Left ventricle myocardium inferior (tissue), 1 donor: ENCODE measurements around the gene PTPN23. TPM values are rescaled to one million over a fixed set of nuclear protein-coding genes. Genes with fewer than 3 reads are reported as not detected.

Experiments
- DNase-seq: peaks from one replicate; pipeline ENCODE4 v3.0.0-alpha.2; 2020
- H3K27ac ChIP-seq: fragments of 200-600 bp; replicated peaks from 2 replicates; pipeline ENCODE4 v1.8.0; 2021
- H3K27me3 ChIP-seq: fragments of 200-600 bp; 2 replicates; pipeline ENCODE4 v1.8.0; 2021; ENCODE audit warnings: low read depth
- H3K36me3 ChIP-seq: fragments of 200-600 bp; 2 replicates; pipeline ENCODE4 v1.8.0; 2021
- H3K4me1 ChIP-seq: fragments of 200-600 bp; 2 replicates; pipeline ENCODE4 v1.8.0; 2021
- H3K4me3 ChIP-seq: fragments of 200-600 bp; 2 replicates; pipeline ENCODE4 v1.8.0; 2021; ENCODE audit warnings: mild to moderate bottlenecking, moderate library complexity
- H3K9me3 ChIP-seq: fragments of 200-600 bp; replicated peaks from 2 replicates; pipeline ENCODE4 v1.8.0; 2021
- CTCF ChIP-seq: fragments of 200-600 bp; IDR thresholded peaks from 2 replicates; pipeline ENCODE4 v1.8.0; 2021; ENCODE audit warnings: antibody characterized with exemption, mild to moderate bottlenecking, borderline replicate concordance
- intact Hi-C: fragments of 100-400 bp; cut with micrococcal nuclease; formaldehyde crosslinking; loops from one replicate; pipeline ENCODE4 v1.11.0; 2022
- total RNA-seq: library from RNA; stranded (reverse); fragmentation: NEBNext Ultra II Directional; extraction: Animal tissue kit (Norgen Biotek cat#: 25700); gene quantifications from one replicate; pipeline ENCODE4 v1.2.1, GENCODE V29; 2021
- donor health status: DM: no; HTN: yes; CAD: no; lungs with severe emphysema.

Gene PTPN23
- total RNA-seq, 1 donor from 2014 or later, result 20.0 TPM

GRCh38 chr3:47427866-47428265, 47.0 kb downstream of the PTPN23 start:
- Histone ChIP-seq H3K4me3 (no peak overlapping the region), H3K27ac (no peak overlapping the region), H3K36me3 (peaks cover 69% of the 10 kb centered on the region), H3K27me3 (no peaks in the 10 kb centered on the region), H3K9me3 (no peaks in the 10 kb centered on the region), H3K4me1 (peaks cover 9% of the 10 kb centered on the region)
- intact Hi-C loops, result no loop called here
- DNase-seq, result no peak
- no peak for TF ChIP-seq CTCF

GRCh38 chr3:47428662-47429061, 47.8 kb downstream of the PTPN23 start:
- TF ChIP-seq CTCF, result no peak
- Histone ChIP-seq H3K36me3 (peaks cover 77% of the 10 kb centered on the region), H3K27me3 (no peaks in the 10 kb centered on the region), H3K4me1 (peaks cover 5% of the 10 kb centered on the region), H3K27ac (no peak overlapping the region), H3K9me3 (no peaks in the 10 kb centered on the region), H3K4me3 (no peak overlapping the region)
- DNase-seq, result no peak
- intact Hi-C loops, result no loop called here

- no peak overlapping the region for H3K27ac ChIP-seq
- H3K27me3 ChIP-seq, result no peaks in the 10 kb centered on the region
- H3K4me1 ChIP-seq, result peaks cover 5% of the 10 kb centered on the region
- no peak for TF ChIP-seq CTCF
- intact Hi-C loops, result no loop called here
- DNase-seq, result no peak
- no peak overlapping the region for H3K4me3 ChIP-seq
- no peaks in the 10 kb centered on the region for H3K9me3 ChIP-seq
- peaks cover 83% of the 10 kb centered on the region for H3K36me3 ChIP-seq
Observed at GRCh38 chr3:47429476-47430270, 48.9 kb downstream of the PTPN23 start.

GRCh38 chr3:47430606-47431005, 49.8 kb downstream of the PTPN23 start:
- no peaks in the 10 kb centered on the region for H3K27me3 ChIP-seq
- peaks cover 5% of the 10 kb centered on the region for H3K4me1 ChIP-seq
- no peak overlapping the region for H3K4me3 ChIP-seq
- no peak for TF ChIP-seq CTCF
- DNase-seq, result no peak
- H3K9me3 ChIP-seq, result no peaks in the 10 kb centered on the region
- intact Hi-C loops, result no loop called here
- no peak overlapping the region for H3K27ac ChIP-seq
- H3K36me3 ChIP-seq, result peaks cover 79% of the 10 kb centered on the region

GRCh38 chr3:47431225-47431624, 50.4 kb downstream of the PTPN23 start:
- intact Hi-C loops, result no loop called here
- Histone ChIP-seq H3K4me3 (no peak overlapping the region), H3K27me3 (no peaks in the 10 kb centered on the region), H3K36me3 (peaks cover 73% of the 10 kb centered on the region), H3K27ac (no peak overlapping the region), H3K4me1 (peaks cover 5% of the 10 kb centered on the region), H3K9me3 (no peaks in the 10 kb centered on the region)
- TF ChIP-seq CTCF, result no peak
- DNase-seq, result no peak
